Placental epithelial cell (primary cell): ENCODE measurements around the gene PARP1. TPM values are rescaled to one million over a fixed set of nuclear protein-coding genes. Genes with fewer than 3 reads are reported as not detected.

Source experiments
- total RNA-seq: library from RNA; depleted of rRNA; stranded (reverse); fragments of >200 nt; gene quantifications from 2 replicates; pipeline ENCODE4 v1.2.3, GENCODE V29; 2012

Gene PARP1
- 60.5 and 123 TPM in 2 replicates for total RNA-seq

GRCh38 chr1:226407497-226408284, at the start of gene PARP1:
Gene PARP1 (minus strand): TSS chr1:226408093. CDS start chr1:226407929, 164 bp downstream.

Other genes with a start within 250 kb of the PARP1 start
- gene ACBD3, start 221.4 kb downstream of the PARP1 start, total RNA-seq: 52.2 and 78.0 TPM in 2 replicates
- gene MIXL1, start 184.4 kb downstream of the PARP1 start, total RNA-seq: not detected in 2 replicates
- gene LIN9, start 98.9 kb downstream of the PARP1 start, total RNA-seq: 2.0 and 2.4 TPM in 2 replicates
- not detected in 2 replicates for gene STUM, start 140.7 kb upstream of the PARP1 start, total RNA-seq